Airway epithelial cell (primary cell): ENCODE results near the gene SPP2. TPM values are rescaled to one million over a fixed set of nuclear protein-coding genes. Genes with fewer than 3 reads are reported as not detected.

Experiments used
- total RNA-seq: library from RNA; depleted of rRNA; stranded (reverse); fragments of >200 nt; gene quantifications from 2 replicates; pipeline ENCODE4 v1.2.3, GENCODE V29; 2015

Gene SPP2
- total RNA-seq: not detected in 2 replicates

GRCh38 chr2:234050455-234051135 is at the start of gene SPP2:
Gene SPP2 (plus strand): TSS chr2:234050702. CDS start chr2:234050787, 85 bp downstream.

Other genes with a start within 250 kb of the SPP2 start
- gene HJURP, start 196.2 kb upstream of the SPP2 start, total RNA-seq: 18.2 and 26.2 TPM in 2 replicates
- gene TRPM8, start 133.3 kb upstream of the SPP2 start, total RNA-seq: not detected in 2 replicates